A673 (cell line): Measurements from ENCODE around the gene CCDC134.

ENCODE experiments used
- EZH2 ChIP-seq: fragments of 200-600 bp; sonication (generic); IDR thresholded peaks from 2 replicates; pipeline ENCODE4 v1.6.1; 2017; ENCODE audit warnings: borderline replicate concordance, low read depth, mild to moderate bottlenecking, mixed read lengths, antibody characterized with exemption, low read length; ENCODE audit not compliant: poor library complexity, severe bottlenecking
- TF ChIP-seq, protein P1 (sequence below): fragments of 300-800, 200-600 bp; sonication (generic); conservative IDR thresholded peaks from 2 replicates; pipeline ENCODE4 v1.5.1; 2017; ENCODE audit warnings: low read depth, mild to moderate bottlenecking, antibody characterized with exemption, low read length, moderate library complexity, mixed read lengths

- TF ChIP-seq, protein P1, sequence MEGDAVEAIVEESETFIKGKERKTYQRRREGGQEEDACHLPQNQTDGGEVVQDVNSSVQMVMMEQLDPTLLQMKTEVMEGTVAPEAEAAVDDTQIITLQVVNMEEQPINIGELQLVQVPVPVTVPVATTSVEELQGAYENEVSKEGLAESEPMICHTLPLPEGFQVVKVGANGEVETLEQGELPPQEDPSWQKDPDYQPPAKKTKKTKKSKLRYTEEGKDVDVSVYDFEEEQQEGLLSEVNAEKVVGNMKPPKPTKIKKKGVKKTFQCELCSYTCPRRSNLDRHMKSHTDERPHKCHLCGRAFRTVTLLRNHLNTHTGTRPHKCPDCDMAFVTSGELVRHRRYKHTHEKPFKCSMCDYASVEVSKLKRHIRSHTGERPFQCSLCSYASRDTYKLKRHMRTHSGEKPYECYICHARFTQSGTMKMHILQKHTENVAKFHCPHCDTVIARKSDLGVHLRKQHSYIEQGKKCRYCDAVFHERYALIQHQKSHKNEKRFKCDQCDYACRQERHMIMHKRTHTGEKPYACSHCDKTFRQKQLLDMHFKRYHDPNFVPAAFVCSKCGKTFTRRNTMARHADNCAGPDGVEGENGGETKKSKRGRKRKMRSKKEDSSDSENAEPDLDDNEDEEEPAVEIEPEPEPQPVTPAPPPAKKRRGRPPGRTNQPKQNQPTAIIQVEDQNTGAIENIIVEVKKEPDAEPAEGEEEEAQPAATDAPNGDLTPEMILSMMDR = no peak
- no peak for TF ChIP-seq EZH2
Measured at GRCh38 chr22:41772645-41773044, 27.8 kb upstream of the CCDC134 start.
